ENCODE results near the gene CCDC201. TPM values are rescaled to one million over a fixed set of nuclear protein-coding genes. Genes with fewer than 3 reads are reported as not detected.
A peak's percentile ranks its signal among the peaks of the same experiment; 100 is the strongest.

The CCDC201 gene
- not detected for polyA plus RNA-seq (2013, experiment 1 of 2; ENCODE audit: insufficient read length)
- not detected for polyA plus RNA-seq (2013, experiment 2 of 2; ENCODE audit: insufficient read length)

GRCh38 chr7:45873035-45873354 lies at the start of gene CCDC201:
CCDC201 (minus strand) TSS chr7:45873082; CDS start chr7:45873007, 75 bp downstream.
- DNase-seq = no peak

GRCh38 chr7:45921699-45922519 lies 49.0 kb upstream of the CCDC201 start:
- peak; percentile 86 for DNase-seq

- no peak for DNase-seq
These were observed 48.5 kb upstream of the CCDC201 start for GRCh38 chr7:45921381-45921698.

- peak; percentile 78 for DNase-seq
These were observed 47.9 kb upstream of the CCDC201 start, which contains the start of gene IGFBP3 for GRCh38 chr7:45920502-45921380. IGFBP3 (minus strand) TSS chr7:45921272; CDS start chr7:45921140, 132 bp downstream.

- DNase-seq = no peak
These were observed 47.1 kb upstream of the CCDC201 start for GRCh38 chr7:45919993-45920459.

GRCh38 chr7:45919231-45919784 lies 46.4 kb upstream of the CCDC201 start:
- DNase-seq = no peak

- DNase-seq = no peak
These were observed 45.7 kb upstream of the CCDC201 start for GRCh38 chr7:45918556-45918955.

GRCh38 chr7:45917658-45918057 lies 44.8 kb upstream of the CCDC201 start:
- DNase-seq = peak; percentile 82

GRCh38 chr7:45917064-45917463 lies 44.2 kb upstream of the CCDC201 start:
- DNase-seq = no peak

GRCh38 chr7:45915606-45916005 lies 42.7 kb upstream of the CCDC201 start:
- peak; percentile 29 for DNase-seq

- no peak for DNase-seq
These were observed 42.0 kb upstream of the CCDC201 start for GRCh38 chr7:45914911-45915310.

GRCh38 chr7:45912972-45913371 lies 40.1 kb upstream of the CCDC201 start:
- DNase-seq = no peak

- DNase-seq = peak; percentile 24
These were observed 38.4 kb upstream of the CCDC201 start for GRCh38 chr7:45911311-45911710.

GRCh38 chr7:45910855-45911254 lies 38.0 kb upstream of the CCDC201 start:
- no peak for DNase-seq

GRCh38 chr7:45909561-45909960 lies 36.7 kb upstream of the CCDC201 start:
- no peak for DNase-seq

- no peak for DNase-seq
These were observed 29.9 kb upstream of the CCDC201 start for GRCh38 chr7:45902820-45903219.

- no peak for DNase-seq
These were observed 28.7 kb upstream of the CCDC201 start for GRCh38 chr7:45901566-45901965.

- DNase-seq = peak; percentile 47
These were observed 25.3 kb upstream of the CCDC201 start for GRCh38 chr7:45898222-45898621.

- peak; percentile 87 for DNase-seq
These were observed 24.3 kb upstream of the CCDC201 start for GRCh38 chr7:45897042-45897690.

GRCh38 chr7:45894665-45895062 lies 21.8 kb upstream of the CCDC201 start:
- no peak for DNase-seq

- DNase-seq = no peak
These were observed 21.2 kb upstream of the CCDC201 start for GRCh38 chr7:45893996-45894664.

Measured in fibroblast of skin of scalp (primary cell).